ENCODE results near the gene ABO.

ABO gene

DNA sequence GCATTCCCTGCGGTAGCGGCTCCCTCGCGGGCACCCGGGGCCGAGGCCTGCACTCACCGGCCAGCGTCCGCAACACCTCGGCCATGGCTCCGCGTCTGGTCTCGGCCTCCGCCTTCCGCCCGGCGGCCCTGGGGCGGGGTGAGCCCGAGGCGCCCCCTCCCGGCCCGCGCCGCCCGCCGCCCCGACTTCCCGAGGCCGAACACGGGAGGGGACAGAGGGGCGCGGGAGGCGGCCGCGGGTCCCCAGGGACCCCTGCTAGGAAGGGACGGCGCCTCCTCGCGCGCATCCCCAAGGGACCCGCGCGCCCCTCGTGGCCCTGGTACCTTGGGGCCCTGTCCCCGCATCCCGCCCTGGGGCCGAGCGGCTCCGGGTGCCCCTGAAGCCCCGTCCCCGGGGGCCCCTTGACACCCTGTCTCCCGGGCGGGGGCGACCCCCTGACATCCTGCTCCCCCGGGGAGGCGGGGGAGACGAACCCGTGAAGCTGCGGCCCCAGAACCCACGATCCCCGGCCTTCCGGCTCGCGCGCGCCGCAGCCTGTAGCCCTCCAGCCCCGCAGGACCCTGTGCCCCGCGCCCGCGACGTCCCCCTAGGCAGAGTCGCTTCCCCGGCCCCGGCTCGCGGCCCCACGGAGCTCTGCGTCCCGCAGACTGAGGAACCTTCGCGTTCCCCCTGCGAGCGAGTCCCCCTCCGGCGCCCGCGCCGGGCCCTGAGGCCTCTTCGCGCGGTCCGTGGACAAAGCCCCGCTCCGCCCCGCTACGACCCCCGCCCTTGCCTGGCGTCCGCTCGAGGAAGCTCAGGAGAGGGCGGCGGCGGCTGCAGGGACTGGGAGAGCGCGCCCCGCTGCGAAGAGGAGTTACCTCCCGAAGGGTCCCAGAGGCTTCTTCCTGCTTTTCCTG lies at the start of gene ABO:
TSS of gene ABO (minus strand) at position 97 of the 896 bp plus-strand sequence.
- H3K4me2 ChIP-seq (ENCODE audit: low read length): no peak within 1 kb of the TSS
- no peaks in the 10 kb centered on the region for H3K9me2 ChIP-seq (replicated peaks; ENCODE audit: control insufficient read depth, low read length)
- no peaks in the 10 kb centered on the region for H4K20me1 ChIP-seq (ENCODE audit: control insufficient read depth, insufficient read depth, low read depth, low read length)
- TF ChIP-seq EZH2phosphoT487 (IDR thresholded peaks at IDR 0.05; ENCODE audit: borderline replicate concordance, low read length): no peak
- TF ChIP-seq, protein P1, sequence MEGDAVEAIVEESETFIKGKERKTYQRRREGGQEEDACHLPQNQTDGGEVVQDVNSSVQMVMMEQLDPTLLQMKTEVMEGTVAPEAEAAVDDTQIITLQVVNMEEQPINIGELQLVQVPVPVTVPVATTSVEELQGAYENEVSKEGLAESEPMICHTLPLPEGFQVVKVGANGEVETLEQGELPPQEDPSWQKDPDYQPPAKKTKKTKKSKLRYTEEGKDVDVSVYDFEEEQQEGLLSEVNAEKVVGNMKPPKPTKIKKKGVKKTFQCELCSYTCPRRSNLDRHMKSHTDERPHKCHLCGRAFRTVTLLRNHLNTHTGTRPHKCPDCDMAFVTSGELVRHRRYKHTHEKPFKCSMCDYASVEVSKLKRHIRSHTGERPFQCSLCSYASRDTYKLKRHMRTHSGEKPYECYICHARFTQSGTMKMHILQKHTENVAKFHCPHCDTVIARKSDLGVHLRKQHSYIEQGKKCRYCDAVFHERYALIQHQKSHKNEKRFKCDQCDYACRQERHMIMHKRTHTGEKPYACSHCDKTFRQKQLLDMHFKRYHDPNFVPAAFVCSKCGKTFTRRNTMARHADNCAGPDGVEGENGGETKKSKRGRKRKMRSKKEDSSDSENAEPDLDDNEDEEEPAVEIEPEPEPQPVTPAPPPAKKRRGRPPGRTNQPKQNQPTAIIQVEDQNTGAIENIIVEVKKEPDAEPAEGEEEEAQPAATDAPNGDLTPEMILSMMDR (IDR thresholded peaks at IDR 0.05; ENCODE audit: low read depth, low read length, poor library complexity, severe bottlenecking): no peak
- H3K9me3 ChIP-seq (ENCODE audit: control insufficient read depth, insufficient read depth, low read length): no peaks in the 10 kb centered on the region
- H3F3A ChIP-seq (ENCODE audit: control insufficient read depth, insufficient read depth): no peaks in the 10 kb centered on the region
- H3K79me2 ChIP-seq (ENCODE audit: control insufficient read depth, low read length): no peaks in the 10 kb centered on the region
- no peak within 1 kb of the TSS for H3K4me3 ChIP-seq (ENCODE audit: low read length)
- no peak within 1 kb of the TSS for H3K27ac ChIP-seq (ENCODE audit: low read depth, low read length)
- H3K36me3 ChIP-seq (ENCODE audit: control insufficient read depth, low read length): no peaks in the 10 kb centered on the region
- H3K27me3 ChIP-seq (ENCODE audit: control insufficient read depth, low read length): peaks cover 13% of the 10 kb centered on the region
- no peaks in the 10 kb centered on the region for H3K4me1 ChIP-seq (ENCODE audit: control insufficient read depth, low read length)

DNA sequence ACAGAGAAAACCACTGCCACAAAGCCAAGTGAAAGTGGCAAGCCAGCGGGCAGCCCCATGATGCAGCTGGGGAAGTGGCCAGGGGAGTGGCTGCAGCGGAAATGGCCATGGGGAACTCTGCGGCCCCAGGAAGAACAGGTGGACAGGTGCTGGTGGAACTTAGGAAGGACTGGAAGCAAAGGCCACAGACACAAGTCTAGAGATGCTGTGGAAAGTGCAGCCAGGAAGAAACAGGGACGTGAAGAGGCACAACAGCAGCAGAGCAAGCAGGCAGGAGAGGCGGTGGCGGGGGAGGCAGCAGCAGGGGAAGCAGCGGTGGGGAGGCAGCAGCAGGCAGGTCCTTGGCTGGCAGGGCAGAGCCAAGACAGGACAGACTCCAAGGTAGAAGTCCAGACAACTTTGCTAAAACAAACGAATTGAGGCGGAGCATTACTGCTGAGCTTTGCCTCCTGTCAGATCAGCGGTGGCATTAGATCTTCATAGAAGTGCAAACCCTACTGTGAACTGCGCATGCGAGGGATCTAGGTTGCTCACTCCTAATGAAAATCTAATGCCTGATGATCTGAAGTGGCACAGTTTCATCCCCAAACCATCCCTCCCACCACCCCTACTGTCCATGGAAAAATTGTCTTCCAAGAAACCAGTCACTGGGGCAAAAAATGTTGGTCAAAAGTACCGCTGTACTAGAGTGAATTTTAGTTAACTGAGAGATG lies 49.1 kb upstream of the ABO start:
- Histone ChIP-seq H3K9me3 (ENCODE audit: control insufficient read depth, insufficient read depth, low read length) (no peaks in the 10 kb centered on the region), H4K20me1 (ENCODE audit: control insufficient read depth, insufficient read depth, low read depth, low read length) (peaks cover 5% of the 10 kb centered on the region; the same call in 1 of the 2 replicates), H3K79me2 (ENCODE audit: control insufficient read depth, low read length) (no peaks in the 10 kb centered on the region), H3K4me1 (ENCODE audit: control insufficient read depth, low read length) (no peaks in the 10 kb centered on the region), H3K36me3 (ENCODE audit: control insufficient read depth, low read length) (peaks cover 5% of the 10 kb centered on the region; the same call in 1 of the 2 replicates), H3K4me3 (ENCODE audit: low read length) (no peak overlapping the region), H3F3A (ENCODE audit: control insufficient read depth, insufficient read depth) (0 out of 2 replicates have a peak, but pooled peaks cover 9% of the 10 kb centered on the region), H3K27ac (ENCODE audit: low read depth, low read length) (no peak overlapping the region), H3K9me2 (replicated peaks; ENCODE audit: control insufficient read depth, low read length) (no peaks in the 10 kb centered on the region), H3K4me2 (ENCODE audit: low read length) (no peak overlapping the region), H3K27me3 (ENCODE audit: control insufficient read depth, low read length) (no peaks in the 10 kb centered on the region)
- TF ChIP-seq EZH2phosphoT487 (IDR thresholded peaks at IDR 0.05; ENCODE audit: borderline replicate concordance, low read length): no peak
- TF ChIP-seq, protein P1 (IDR thresholded peaks at IDR 0.05; ENCODE audit: low read depth, low read length, poor library complexity, severe bottlenecking): no peak

DNA sequence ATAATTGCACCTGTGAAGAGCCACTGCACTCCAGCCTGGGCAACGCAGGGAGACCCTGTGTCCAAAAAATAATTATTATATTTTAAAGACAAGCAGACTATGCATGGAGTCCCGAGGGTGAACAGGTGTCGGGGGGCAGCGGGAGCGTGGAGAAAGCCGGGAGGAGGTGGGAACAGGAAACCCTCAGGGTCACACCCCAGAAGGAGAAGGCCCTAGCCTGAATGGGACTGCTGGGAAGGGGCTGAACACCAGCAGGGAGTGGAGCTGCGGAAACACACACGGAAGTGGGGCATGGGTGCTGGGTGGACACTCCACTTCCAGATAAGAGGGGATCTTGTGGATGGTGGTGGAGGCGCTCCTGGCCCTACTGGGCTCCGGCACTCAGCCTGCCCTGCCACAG lies 48.2 kb upstream of the ABO start:
- H3K4me3 ChIP-seq (ENCODE audit: low read length): no peak overlapping the region
- H4K20me1 ChIP-seq (ENCODE audit: control insufficient read depth, insufficient read depth, low read depth, low read length): no peaks in the 10 kb centered on the region
- TF ChIP-seq, protein P1 (IDR thresholded peaks at IDR 0.05; ENCODE audit: low read depth, low read length, poor library complexity, severe bottlenecking): no peak
- TF ChIP-seq EZH2phosphoT487 (IDR thresholded peaks at IDR 0.05; ENCODE audit: borderline replicate concordance, low read length): no peak
- H3K36me3 ChIP-seq (ENCODE audit: control insufficient read depth, low read length): no peaks in the 10 kb centered on the region; the same call in 1 of the 2 replicates
- H3K4me2 ChIP-seq (ENCODE audit: low read length): no peak overlapping the region
- no peaks in the 10 kb centered on the region for H3K4me1 ChIP-seq (ENCODE audit: control insufficient read depth, low read length)
- H3K79me2 ChIP-seq (ENCODE audit: control insufficient read depth, low read length): no peaks in the 10 kb centered on the region
- no peaks in the 10 kb centered on the region for H3K27me3 ChIP-seq (ENCODE audit: control insufficient read depth, low read length)
- no peak overlapping the region for H3K27ac ChIP-seq (ENCODE audit: low read depth, low read length)
- no peaks in the 10 kb centered on the region for H3K9me2 ChIP-seq (replicated peaks; ENCODE audit: control insufficient read depth, low read length)
- H3F3A ChIP-seq (ENCODE audit: control insufficient read depth, insufficient read depth): 0 out of 2 replicates have a peak, but pooled peaks cover 9% of the 10 kb centered on the region
- no peaks in the 10 kb centered on the region for H3K9me3 ChIP-seq (ENCODE audit: control insufficient read depth, insufficient read depth, low read length)

Measured in DOHH2 (cell line).